Ishikawa (cell line): ENCODE data around the gene RIN2.

ENCODE experiments used
- CEBPB ChIP-seq: IDR thresholded peaks from 2 replicates; pipeline ENCODE4 v1.6.1; 2012
- CREB1 ChIP-seq: IDR thresholded peaks from 2 replicates; pipeline ENCODE4 v1.6.1; 2012; ENCODE audit warnings: low read depth
- EGR1 ChIP-seq: IDR thresholded peaks from 2 replicates; pipeline ENCODE4 v1.6.1; 2012
- EP300 ChIP-seq: IDR thresholded peaks from 2 replicates; pipeline ENCODE4 v1.6.1; 2012; ENCODE audit warnings: borderline replicate concordance
- FOXM1 ChIP-seq: IDR thresholded peaks from 2 replicates; pipeline ENCODE4 v1.6.1; 2012; ENCODE audit warnings: low read depth, borderline replicate concordance
- NFIC ChIP-seq: IDR thresholded peaks from 2 replicates; pipeline ENCODE4 v1.6.1; 2012
- RAD21 ChIP-seq: IDR thresholded peaks from 2 replicates; pipeline ENCODE4 v1.6.1; 2012; ENCODE audit warnings: low read depth
- TAF1 ChIP-seq: IDR thresholded peaks from 2 replicates; pipeline ENCODE4 v1.6.1; 2012; ENCODE audit warnings: low read depth, mild to moderate bottlenecking
- TCF12 ChIP-seq: IDR thresholded peaks from 2 replicates; pipeline ENCODE4 v1.6.1; 2012; ENCODE audit warnings: low read depth
- TEAD4 ChIP-seq: IDR thresholded peaks from 2 replicates; pipeline ENCODE4 v1.6.1; 2012
- YY1 ChIP-seq: IDR thresholded peaks from 2 replicates; pipeline ENCODE4 v1.6.1; 2012; ENCODE audit warnings: low read depth
- ZBTB7A ChIP-seq: IDR thresholded peaks from 2 replicates; pipeline ENCODE4 v1.6.1; 2012; ENCODE audit warnings: low read depth
- TF ChIP-seq, protein P1 (sequence below): IDR thresholded peaks from 2 replicates; pipeline ENCODE4 v1.6.1; 2012
- TF ChIP-seq, protein P2 (sequence below): IDR thresholded peaks from 2 replicates; pipeline ENCODE4 v1.6.1; 2012; ENCODE audit warnings: low read depth, mild to moderate bottlenecking
- TF ChIP-seq, protein P3 (sequence below): IDR thresholded peaks from 2 replicates; pipeline ENCODE4 v1.6.1; 2012

The RIN2 gene

DNA sequence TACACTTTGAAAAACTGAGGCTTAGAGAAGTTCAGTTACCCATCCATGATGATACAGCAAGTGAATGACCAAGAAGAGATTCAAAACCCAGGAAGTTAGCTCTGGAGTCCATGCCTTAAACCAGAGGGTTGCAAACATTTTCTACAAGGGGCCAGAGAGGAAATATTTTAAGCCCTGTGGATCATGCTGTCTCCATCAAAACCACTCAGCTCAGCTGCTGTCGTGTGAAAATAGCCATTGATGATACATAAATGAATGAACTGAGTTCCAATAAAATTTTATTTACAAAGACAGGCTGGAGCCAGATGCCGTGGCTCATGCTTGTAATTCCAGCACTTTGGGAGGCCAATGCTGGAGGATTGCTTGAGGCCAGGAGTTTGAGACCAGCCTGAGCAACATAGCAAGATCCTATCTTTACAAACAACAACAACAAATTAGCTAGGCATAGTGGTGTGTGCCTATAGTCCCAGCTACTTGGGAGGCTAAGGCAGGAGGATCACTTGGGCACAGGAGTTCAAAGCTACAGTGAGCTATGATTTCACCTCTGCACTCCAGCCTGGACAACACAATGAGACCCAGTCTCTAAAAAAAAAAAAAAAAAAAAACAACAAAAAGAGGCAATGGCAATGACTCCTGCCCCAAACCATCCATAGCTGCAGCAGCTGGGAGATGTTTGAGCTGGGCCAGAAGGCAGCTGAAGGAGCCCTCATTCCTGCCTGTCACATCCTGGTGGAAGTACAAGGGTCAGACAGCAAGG lies 44.1 kb upstream of the RIN2 start:
- no peak for TF ChIP-seq FOXM1
- no peak for TF ChIP-seq EP300
- TF ChIP-seq, protein P1, sequence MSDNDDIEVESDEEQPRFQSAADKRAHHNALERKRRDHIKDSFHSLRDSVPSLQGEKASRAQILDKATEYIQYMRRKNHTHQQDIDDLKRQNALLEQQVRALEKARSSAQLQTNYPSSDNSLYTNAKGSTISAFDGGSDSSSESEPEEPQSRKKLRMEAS, result no peak
- TF ChIP-seq TCF12, result no peak
- no peak for TF ChIP-seq RAD21
- no peak for TF ChIP-seq NFIC
- no peak for TF ChIP-seq TEAD4

DNA sequence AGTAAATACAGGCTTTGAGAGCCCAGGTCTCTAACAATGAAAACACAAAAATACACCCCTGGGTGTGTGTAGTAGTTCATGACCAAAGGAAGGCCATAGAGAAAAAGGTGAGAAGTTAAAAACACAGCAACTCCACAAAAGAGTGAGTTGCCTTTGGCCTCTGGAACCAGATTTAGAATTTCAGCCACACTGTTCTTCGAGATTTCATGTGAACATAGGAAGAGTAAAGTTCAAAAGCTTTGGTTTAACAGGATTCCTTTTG lies 43.5 kb upstream of the RIN2 start:
- TF ChIP-seq TEAD4, result no peak
- TF ChIP-seq, protein P1, result no peak
- no peak for TF ChIP-seq CREB1
- TF ChIP-seq, protein P2, sequence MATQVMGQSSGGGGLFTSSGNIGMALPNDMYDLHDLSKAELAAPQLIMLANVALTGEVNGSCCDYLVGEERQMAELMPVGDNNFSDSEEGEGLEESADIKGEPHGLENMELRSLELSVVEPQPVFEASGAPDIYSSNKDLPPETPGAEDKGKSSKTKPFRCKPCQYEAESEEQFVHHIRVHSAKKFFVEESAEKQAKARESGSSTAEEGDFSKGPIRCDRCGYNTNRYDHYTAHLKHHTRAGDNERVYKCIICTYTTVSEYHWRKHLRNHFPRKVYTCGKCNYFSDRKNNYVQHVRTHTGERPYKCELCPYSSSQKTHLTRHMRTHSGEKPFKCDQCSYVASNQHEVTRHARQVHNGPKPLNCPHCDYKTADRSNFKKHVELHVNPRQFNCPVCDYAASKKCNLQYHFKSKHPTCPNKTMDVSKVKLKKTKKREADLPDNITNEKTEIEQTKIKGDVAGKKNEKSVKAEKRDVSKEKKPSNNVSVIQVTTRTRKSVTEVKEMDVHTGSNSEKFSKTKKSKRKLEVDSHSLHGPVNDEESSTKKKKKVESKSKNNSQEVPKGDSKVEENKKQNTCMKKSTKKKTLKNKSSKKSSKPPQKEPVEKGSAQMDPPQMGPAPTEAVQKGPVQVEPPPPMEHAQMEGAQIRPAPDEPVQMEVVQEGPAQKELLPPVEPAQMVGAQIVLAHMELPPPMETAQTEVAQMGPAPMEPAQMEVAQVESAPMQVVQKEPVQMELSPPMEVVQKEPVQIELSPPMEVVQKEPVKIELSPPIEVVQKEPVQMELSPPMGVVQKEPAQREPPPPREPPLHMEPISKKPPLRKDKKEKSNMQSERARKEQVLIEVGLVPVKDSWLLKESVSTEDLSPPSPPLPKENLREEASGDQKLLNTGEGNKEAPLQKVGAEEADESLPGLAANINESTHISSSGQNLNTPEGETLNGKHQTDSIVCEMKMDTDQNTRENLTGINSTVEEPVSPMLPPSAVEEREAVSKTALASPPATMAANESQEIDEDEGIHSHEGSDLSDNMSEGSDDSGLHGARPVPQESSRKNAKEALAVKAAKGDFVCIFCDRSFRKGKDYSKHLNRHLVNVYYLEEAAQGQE, result no peak
- TF ChIP-seq FOXM1, result no peak
- TF ChIP-seq NFIC, result no peak
- TF ChIP-seq TCF12, result no peak
- TF ChIP-seq, protein P3, sequence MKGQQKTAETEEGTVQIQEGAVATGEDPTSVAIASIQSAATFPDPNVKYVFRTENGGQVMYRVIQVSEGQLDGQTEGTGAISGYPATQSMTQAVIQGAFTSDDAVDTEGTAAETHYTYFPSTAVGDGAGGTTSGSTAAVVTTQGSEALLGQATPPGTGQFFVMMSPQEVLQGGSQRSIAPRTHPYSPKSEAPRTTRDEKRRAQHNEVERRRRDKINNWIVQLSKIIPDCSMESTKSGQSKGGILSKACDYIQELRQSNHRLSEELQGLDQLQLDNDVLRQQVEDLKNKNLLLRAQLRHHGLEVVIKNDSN, result no peak
- no peak for TF ChIP-seq TAF1
- TF ChIP-seq YY1, result no peak
- no peak for TF ChIP-seq EP300
- TF ChIP-seq ZBTB7A, result no peak
- no peak for TF ChIP-seq RAD21
- no peak for TF ChIP-seq EGR1
- no peak for TF ChIP-seq CEBPB

DNA sequence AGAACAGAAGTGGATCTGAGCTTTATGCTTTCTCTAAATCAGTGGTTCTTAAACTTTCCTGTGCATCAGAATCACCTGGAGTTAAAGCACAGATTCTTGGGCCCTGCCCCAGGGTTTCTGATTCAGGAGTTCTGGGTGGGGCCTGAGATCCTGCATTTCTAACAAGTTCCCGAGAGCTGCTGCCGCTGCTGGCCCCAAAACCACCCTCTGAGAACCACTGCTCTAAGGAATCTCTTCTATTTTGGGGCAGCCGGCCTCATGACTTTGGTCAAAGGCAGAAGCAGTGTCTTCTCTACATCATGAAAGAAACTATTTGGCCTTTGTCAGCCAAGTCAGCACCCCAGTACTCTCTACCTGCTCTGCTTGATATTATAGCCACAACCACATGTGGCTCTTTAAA lies 42.1 kb upstream of the RIN2 start:
- TF ChIP-seq TAF1 (no peak), RAD21 (no peak), ZBTB7A (no peak), TEAD4 (no peak), NFIC (no peak), EGR1 (no peak), YY1 (no peak), EP300 (no peak), TCF12 (no peak), FOXM1 (no peak)

DNA sequence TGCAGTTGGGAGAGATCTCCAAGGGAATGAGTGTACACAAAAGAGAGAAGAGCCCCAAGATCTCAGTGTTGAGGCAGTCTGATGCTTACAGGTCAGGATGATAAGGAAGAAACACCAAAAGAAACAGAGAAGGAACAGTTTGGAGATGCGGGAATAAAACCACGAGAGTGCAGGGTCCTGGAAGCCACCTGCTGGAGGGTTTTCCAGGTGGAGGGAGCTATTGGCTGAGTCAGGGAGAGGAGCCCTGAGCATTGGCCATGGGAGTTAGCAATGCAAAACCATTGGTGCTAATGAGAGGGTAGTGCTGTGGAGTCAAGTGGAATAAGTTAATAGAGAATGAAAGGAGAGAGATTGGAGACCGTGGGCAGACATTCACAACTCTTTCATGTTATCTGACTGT lies 39.2 kb upstream of the RIN2 start:
- no peak for TF ChIP-seq TCF12
- no peak for TF ChIP-seq TEAD4
- TF ChIP-seq ZBTB7A, result no peak
- TF ChIP-seq YY1, result no peak
- TF ChIP-seq, protein P3, result no peak
- no peak for TF ChIP-seq FOXM1
- TF ChIP-seq EP300, result no peak
- TF ChIP-seq EGR1, result no peak
- TF ChIP-seq, protein P2, result no peak
- TF ChIP-seq, protein P1, result no peak
- no peak for TF ChIP-seq CEBPB
- TF ChIP-seq RAD21, result no peak
- no peak for TF ChIP-seq CREB1
- no peak for TF ChIP-seq TAF1
- no peak for TF ChIP-seq NFIC

DNA sequence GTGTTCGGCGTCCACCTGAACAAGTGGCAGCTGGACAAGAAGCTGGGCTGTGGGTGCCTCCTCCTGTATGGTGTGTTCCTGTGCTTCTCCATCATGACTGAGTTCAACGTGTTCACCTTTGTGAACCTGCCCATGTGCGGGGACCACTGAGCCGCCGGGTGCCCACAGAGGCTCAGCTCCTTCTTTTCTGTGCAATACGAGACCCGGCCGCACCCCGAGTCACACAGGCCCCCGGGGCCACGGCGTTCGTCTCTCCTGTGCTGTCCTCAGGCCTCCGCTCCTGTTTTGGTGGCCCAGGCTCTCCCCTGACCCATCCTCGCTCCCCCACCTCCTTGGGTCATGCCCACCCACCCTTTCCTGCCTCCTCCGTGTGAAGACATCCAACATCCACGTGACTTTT lies 37.1 kb upstream of the RIN2 start:
- TF ChIP-seq TCF12 (no peak), TAF1 (no peak), CREB1 (no peak), NFIC (no peak), EP300 (no peak), RAD21 (no peak), CEBPB (no peak), YY1 (no peak), TEAD4 (no peak), FOXM1 (no peak), EGR1 (no peak), ZBTB7A (no peak)
- TF ChIP-seq, protein P2, result no peak
- TF ChIP-seq, protein P3, result no peak
- TF ChIP-seq, protein P1, result no peak
